Loucy (cell line): ENCODE measurements around the gene SRSF7.
"Not testable (repeated sequence)": the region's sequence is repeated elsewhere in the genome, so short reads cannot be mapped to it uniquely, and the experiment has no call there.

Experiments
- H2AFZ ChIP-seq: fragments of 200-600 bp; sonication (generic); 2 replicates; pipeline ENCODE4 v1.6.0; 2016; ENCODE audit warnings: antibody characterized with exemption, mild to moderate bottlenecking, low read length, moderate library complexity
- H3F3A ChIP-seq: fragments of 200-600 bp; 2 replicates; pipeline ENCODE4 v1.6.0; 2016; ENCODE audit warnings: antibody characterized with exemption, low read depth, mild to moderate bottlenecking
- H3K27me3 ChIP-seq: fragments of 200-600 bp; sonication (generic); 2 replicates; pipeline ENCODE4 v1.6.1; 2014; ENCODE audit warnings: low read length, mild to moderate bottlenecking; ENCODE audit not compliant: insufficient read depth, poor library complexity, severe bottlenecking
- H3K36me3 ChIP-seq: fragments of 200-600 bp; sonication (generic); 2 replicates; pipeline ENCODE4 v1.6.1; 2016; ENCODE audit warnings: low read length; ENCODE audit not compliant: insufficient read depth
- H3K4me1 ChIP-seq: fragments of 200-600 bp; sonication (generic); 2 replicates; pipeline ENCODE4 v1.5.1; 2014; ENCODE audit warnings: low read length, mild to moderate bottlenecking; ENCODE audit not compliant: insufficient read depth, poor library complexity, severe bottlenecking
- H3K4me2 ChIP-seq: fragments of 200-600 bp; sonication (generic); 2 replicates; pipeline ENCODE4 v1.6.0; 2014; ENCODE audit warnings: antibody characterized with exemption, low read length, low read depth, mild to moderate bottlenecking; ENCODE audit not compliant: poor library complexity, severe bottlenecking
- H3K4me3 ChIP-seq: fragments of 200-600 bp; sonication (generic); 2 replicates; pipeline ENCODE4 v1.5.1; 2014; ENCODE audit warnings: low read length, mild to moderate bottlenecking, mixed read lengths; ENCODE audit not compliant: poor library complexity, severe bottlenecking
- H3K79me2 ChIP-seq: fragments of 200-600 bp; sonication (generic); 2 replicates; pipeline ENCODE4 v1.6.1; 2014; ENCODE audit warnings: low read length; ENCODE audit not compliant: insufficient read depth
- H3K9ac ChIP-seq: fragments of 200-600 bp; sonication (generic); 2 replicates; pipeline ENCODE4 v1.6.0; 2014; ENCODE audit warnings: mild to moderate bottlenecking, low read depth, low read length, moderate library complexity; ENCODE audit not compliant: poor library complexity, severe bottlenecking
- H3K9me2 ChIP-seq: fragments of 200-600 bp; sonication (generic); replicated peaks from 2 replicates; pipeline ENCODE4 v1.6.1; 2016; ENCODE audit warnings: low read depth, low read length, mixed read lengths
- H3K9me3 ChIP-seq: fragments of 200-600 bp; sonication (generic); 2 replicates; pipeline ENCODE4 v1.6.1; 2014; ENCODE audit warnings: mild to moderate bottlenecking, antibody characterized with exemption, low read length, low read depth; ENCODE audit not compliant: insufficient read depth
- H4K20me1 ChIP-seq: fragments of 200-600 bp; sonication (generic); 2 replicates; pipeline ENCODE4 v1.6.0; 2014; ENCODE audit warnings: antibody characterized with exemption, low read length, mild to moderate bottlenecking; ENCODE audit not compliant: insufficient read depth, poor library complexity, severe bottlenecking
- CTCF ChIP-seq: fragments of 200-600 bp; sonication (generic); conservative IDR thresholded peaks from 2 replicates; pipeline ENCODE4 v1.5.1; 2014; ENCODE audit warnings: mild to moderate bottlenecking, antibody characterized with exemption, low read length
- EZH2phosphoT487 ChIP-seq: fragments of 200-600 bp; IDR thresholded peaks from 2 replicates; pipeline ENCODE4 v1.6.1; 2018; ENCODE audit warnings: antibody characterized with exemption, mild to moderate bottlenecking, moderate library complexity, borderline replicate concordance

SRSF7 gene

GRCh38 chr2:38740851-38741731 lies 10.1 kb downstream of the SRSF7 start:
- H2AFZ ChIP-seq, result no peak overlapping the region
- no peaks in the 10 kb centered on the region for H3K9me3 ChIP-seq
- TF ChIP-seq CTCF, result peak; percentile 61
- no peak for TF ChIP-seq EZH2phosphoT487
- peaks cover 33% of the 10 kb centered on the region; the same call in 1 of the 2 replicates for H3F3A ChIP-seq
- no peak overlapping the region for H3K4me2 ChIP-seq
- peaks cover 72% of the 10 kb centered on the region for H3K79me2 ChIP-seq
- no peaks in the 10 kb centered on the region for H3K9me2 ChIP-seq
- no peak overlapping the region for H3K9ac ChIP-seq
- H3K36me3 ChIP-seq, result peaks cover 65% of the 10 kb centered on the region
- H4K20me1 ChIP-seq, result peaks cover 57% of the 10 kb centered on the region
- no peak overlapping the region for H3K4me3 ChIP-seq
- H3K27me3 ChIP-seq, result no peaks in the 10 kb centered on the region
- H3K4me1 ChIP-seq, result peaks cover 25% of the 10 kb centered on the region

- TF ChIP-seq EZH2phosphoT487, result no peak
- TF ChIP-seq CTCF, result no peak
- peaks cover 56% of the 10 kb centered on the region for H3K79me2 ChIP-seq
- H4K20me1 ChIP-seq, result peaks cover 41% of the 10 kb centered on the region
- H3K4me1 ChIP-seq, result peaks cover 10% of the 10 kb centered on the region
- no peak overlapping the region for H2AFZ ChIP-seq
- no peaks in the 10 kb centered on the region for H3K9me2 ChIP-seq
- no peaks in the 10 kb centered on the region for H3K9me3 ChIP-seq
- no peak overlapping the region for H3K4me2 ChIP-seq
- no peaks in the 10 kb centered on the region for H3K27me3 ChIP-seq
- H3K36me3 ChIP-seq, result peaks cover 54% of the 10 kb centered on the region
- no peak overlapping the region for H3K9ac ChIP-seq
- no peak overlapping the region for H3K4me3 ChIP-seq
- H3F3A ChIP-seq, result peaks cover 29% of the 10 kb centered on the region; the same call in 1 of the 2 replicates
Observed at GRCh38 chr2:38739524-38739923, 11.6 kb downstream of the SRSF7 start.

- Histone ChIP-seq H3K4me1 (peaks cover 3% of the 10 kb centered on the region), H2AFZ (no peak overlapping the region), H3K4me2 (no peak overlapping the region), H3K27me3 (no peaks in the 10 kb centered on the region), H3K9ac (no peak overlapping the region), H3K4me3 (no peak overlapping the region), H3K79me2 (peaks cover 40% of the 10 kb centered on the region), H4K20me1 (peaks cover 25% of the 10 kb centered on the region), H3K9me3 (no peaks in the 10 kb centered on the region), H3F3A (peaks cover 15% of the 10 kb centered on the region; the same call in 1 of the 2 replicates), H3K9me2 (no peaks in the 10 kb centered on the region), H3K36me3 (peaks cover 44% of the 10 kb centered on the region; the same call in 1 of the 2 replicates)
- TF ChIP-seq EZH2phosphoT487 (no peak), CTCF (no peak)
Observed at GRCh38 chr2:38737925-38738324, 13.2 kb downstream of the SRSF7 start.

- Histone ChIP-seq H4K20me1 (peaks cover 19% of the 10 kb centered on the region), H3K79me2 (peaks cover 32% of the 10 kb centered on the region; the same call in 1 of the 2 replicates), H3K36me3 (peaks cover 41% of the 10 kb centered on the region; the same call in 1 of the 2 replicates)
- not testable (repeated sequence) for H3K9me2 ChIP-seq, H3F3A ChIP-seq, H3K9ac ChIP-seq, H2AFZ ChIP-seq, H3K4me3 ChIP-seq, H3K4me1 ChIP-seq, H3K27me3 ChIP-seq, H3K9me3 ChIP-seq, H3K4me2 ChIP-seq
Observed at GRCh38 chr2:38737000-38737698, 14.0 kb downstream of the SRSF7 start.
